HG03280 (cell line): Measurements from ENCODE around the gene HSPG2.
"Not testable (repeated sequence)": the region's sequence is repeated elsewhere in the genome, so short reads cannot be mapped to it uniquely, and the experiment has no call there.

Experiments used
- ATAC-seq: cut with Tn5 transposase; IDR thresholded peaks from one replicate; pipeline ENCODE4 v1.9.1; 2021; ENCODE audit warnings: mild to moderate bottlenecking, moderate library complexity; ENCODE audit not compliant: unreplicated experiment

HSPG2 gene

DNA sequence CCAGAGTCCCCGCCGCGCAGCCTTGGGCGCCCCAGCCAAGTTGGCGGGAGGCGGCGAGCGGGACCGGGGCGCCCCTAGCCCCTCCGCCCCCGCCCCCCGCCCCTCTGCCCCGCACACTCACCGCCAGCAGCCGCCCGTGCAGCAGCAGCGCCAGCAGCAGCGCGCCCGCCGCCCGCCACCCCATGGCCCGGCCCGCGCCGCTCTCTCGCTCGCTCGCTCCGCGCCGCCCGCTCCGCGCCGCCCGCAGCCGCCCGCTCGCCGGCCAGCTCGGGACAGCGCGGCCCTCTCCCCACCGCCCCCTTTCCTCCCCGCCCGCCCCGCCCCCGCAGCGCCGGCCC is at the start of gene HSPG2:
HSPG2 (minus strand) TSS at position 277 of the 338 bp plus-strand sequence; CDS start at position 184, 93 bp downstream.
- ATAC-seq, result no peak

DNA sequence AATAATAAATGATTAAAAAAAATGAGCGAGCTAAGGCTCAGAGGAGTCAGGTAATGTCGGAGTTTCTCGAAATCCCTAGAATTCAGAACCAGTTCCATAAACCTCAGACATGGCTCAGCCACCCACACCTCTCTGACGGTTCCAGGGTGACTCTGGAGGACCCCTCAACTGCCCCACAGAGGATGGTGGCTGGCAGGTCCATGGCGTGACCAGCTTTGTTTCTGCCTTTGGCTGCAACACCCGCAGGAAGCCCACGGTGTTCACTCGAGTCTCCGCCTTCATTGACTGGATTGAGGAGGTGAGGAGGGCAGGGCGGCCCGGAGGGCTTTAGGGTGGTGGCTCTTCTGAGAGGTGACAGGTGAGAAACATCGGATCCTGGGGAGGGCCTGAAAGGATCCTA is 49.3 kb upstream of the HSPG2 start:
- not testable (repeated sequence) for ATAC-seq

DNA sequence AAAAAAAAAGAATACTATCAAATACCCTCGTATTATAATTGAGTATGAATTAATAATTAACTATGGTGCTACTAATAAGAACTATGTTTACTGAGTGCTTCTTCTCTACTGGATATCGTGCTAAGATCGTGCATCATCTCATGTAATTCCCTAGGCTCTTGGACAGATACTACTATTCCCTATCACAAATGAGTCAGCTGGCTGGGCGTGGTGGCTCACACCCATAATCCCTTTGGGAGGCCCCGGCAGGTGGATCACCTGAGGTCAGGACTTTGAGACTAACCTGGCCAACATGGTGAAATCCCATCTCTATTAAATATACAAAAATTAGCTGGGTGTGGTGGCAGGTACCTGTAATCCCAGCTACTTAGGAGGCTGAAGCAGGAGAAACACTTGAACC is 48.8 kb upstream of the HSPG2 start:
- ATAC-seq, result not testable (repeated sequence)

DNA sequence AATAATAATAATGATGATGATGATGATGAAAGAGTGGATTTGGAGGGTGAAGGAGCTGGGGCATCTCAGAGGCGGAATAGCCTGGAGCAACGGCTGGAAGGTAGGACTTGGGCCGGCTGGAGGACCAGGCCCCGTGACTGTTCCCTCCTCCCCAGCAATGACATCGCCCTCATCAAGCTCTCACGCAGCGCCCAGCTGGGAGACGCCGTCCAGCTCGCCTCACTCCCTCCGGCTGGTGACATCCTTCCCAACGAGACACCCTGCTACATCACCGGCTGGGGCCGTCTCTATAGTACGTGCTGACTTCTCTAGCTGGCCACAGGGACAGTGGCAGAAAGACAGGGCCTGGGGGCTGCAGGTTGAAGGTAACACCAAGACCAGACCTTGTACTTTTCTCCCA is 46.4 kb upstream of the HSPG2 start:
- not testable (repeated sequence) for ATAC-seq

DNA sequence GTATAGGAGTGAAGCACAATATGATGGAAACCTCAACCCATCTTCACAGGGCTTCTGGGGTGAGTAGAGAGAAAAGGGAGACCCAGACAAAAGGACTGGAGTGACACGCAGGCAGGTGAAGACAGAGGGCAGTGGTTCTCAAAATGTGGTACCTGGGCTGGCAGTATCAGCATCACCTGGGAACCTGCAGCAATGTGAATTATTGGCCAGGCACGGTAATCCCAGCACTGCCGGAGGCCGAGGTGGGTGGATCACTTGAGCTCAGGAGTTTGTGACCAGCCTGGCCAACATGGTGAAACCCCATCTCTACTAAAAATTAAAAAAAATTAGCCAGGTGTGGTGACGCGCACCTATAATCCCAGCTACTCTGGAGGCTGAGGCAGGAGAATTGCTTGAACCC is 45.0 kb upstream of the HSPG2 start:
- ATAC-seq, result not testable (repeated sequence)

DNA sequence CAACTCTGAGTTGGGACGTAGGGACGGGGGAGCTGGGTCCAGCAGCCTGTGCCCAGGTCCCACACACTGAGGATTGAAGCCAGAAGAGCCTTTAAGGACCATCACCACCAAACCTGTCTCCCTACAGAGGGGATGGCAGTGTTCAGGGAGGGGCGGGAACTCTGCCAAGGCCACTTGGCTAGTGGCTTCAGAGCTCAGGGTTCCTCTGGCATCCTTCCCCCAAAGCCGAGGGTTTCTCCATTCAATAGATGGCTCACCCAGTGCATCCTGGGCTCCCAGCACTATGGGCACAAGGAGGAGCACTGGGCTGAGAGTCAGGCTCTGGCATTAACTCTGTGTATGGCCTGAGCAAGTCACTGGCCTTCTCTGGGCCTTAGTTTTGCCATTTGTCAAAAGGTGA is 44.1 kb upstream of the HSPG2 start:
- ATAC-seq, result not testable (repeated sequence)

DNA sequence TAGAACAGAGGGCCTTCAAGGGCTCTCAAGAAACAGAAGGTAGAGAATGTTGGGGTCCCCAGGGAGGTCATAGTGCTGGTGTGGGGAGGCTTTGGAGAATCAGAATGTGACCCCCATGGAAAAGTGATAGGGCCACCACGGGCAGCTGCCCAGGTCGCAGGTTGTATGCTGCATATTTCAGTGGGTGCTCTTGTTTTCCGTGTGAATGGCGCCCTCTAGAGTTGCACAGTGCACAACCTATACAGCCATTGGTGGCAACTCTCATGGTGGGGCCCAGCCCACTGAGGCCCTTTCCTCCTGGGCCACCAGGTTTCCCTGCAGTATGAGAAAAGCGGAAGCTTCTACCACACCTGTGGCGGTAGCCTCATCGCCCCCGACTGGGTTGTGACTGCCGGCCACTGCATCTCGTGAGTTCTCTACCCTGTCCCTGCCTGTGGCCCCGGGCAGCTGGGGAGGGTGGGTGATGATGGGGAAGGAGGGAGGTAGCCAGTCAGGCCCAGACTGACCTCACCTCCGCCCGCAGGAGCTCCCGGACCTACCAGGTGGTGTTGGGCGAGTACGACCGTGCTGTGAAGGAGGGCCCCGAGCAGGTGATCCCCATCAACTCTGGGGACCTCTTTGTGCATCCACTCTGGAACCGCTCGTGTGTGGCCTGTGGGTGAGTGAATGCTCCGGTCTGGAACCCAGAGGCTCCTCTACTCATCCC is 43.6 kb upstream of the HSPG2 start:
- not testable (repeated sequence) for ATAC-seq

DNA sequence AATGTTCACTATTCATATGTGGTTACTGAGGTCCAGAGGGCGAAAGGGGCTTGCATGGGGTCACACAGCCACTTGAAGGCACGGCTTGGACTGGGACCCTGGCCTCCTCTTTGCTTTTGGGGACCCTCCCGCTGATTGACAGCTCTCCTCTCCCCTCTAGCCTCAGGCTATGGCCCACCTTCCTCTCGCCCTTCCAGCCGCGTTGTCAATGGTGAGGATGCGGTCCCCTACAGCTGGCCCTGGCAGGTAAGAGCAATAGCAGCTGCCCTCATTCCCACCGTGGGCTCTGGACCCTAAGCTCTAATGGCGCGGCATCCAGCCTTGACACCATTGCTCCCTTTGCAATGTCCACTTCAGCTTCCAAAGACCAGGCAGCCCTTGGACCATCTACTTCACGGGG is 41.1 kb upstream of the HSPG2 start:
- ATAC-seq, result not testable (repeated sequence)

DNA sequence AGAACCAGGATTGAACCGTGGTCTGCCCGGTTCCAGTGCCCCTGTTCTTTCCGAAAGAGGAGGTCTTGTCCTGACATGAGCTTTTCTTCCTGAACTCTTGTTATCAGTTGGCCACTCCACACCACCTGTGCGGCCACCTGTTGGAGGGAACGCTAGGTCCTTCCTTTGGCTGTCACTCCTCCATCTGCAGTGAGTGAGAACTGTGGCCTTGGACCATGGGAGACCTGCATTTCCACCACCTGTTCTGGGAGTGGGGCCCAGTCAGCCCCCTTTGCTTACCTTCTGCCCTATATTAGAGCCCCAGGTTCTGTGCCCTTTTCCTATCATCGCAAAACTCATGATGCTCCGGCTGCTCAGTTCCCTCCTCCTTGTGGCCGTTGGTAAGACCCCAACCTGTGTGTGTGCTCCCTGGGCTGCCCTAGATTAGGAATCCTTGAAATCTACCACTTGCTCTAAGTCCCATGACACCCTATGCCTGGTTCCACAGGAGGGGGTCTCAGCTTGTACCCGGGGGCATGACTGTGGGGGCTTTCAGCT is 39.7 kb upstream of the HSPG2 start, which contains the start of gene CELA3B:
CELA3B (plus strand) TSS at position 320 of the 537 bp plus-strand sequence; CDS start at position 338, 18 bp downstream.
- ATAC-seq, result not testable (repeated sequence)

DNA sequence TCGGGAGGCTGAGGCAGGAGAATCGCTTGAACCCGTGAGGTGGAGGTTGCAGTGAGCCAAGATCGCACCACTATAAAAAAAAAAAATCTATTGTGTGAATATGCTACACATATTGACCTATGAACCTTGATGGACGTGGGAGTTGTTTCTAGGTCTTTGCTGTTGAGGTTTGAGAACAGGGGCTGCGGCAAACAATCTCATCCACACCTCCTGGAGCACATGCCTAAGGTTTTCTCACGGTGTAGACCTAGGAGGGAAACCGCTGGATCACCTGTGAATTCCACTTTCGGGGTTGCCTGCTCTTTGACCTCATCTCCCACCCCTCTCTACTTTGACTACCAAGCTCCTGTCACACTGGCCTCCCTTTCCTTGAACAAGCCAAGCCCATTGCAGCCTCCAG is 38.2 kb upstream of the HSPG2 start:
- ATAC-seq, result not testable (repeated sequence)

DNA sequence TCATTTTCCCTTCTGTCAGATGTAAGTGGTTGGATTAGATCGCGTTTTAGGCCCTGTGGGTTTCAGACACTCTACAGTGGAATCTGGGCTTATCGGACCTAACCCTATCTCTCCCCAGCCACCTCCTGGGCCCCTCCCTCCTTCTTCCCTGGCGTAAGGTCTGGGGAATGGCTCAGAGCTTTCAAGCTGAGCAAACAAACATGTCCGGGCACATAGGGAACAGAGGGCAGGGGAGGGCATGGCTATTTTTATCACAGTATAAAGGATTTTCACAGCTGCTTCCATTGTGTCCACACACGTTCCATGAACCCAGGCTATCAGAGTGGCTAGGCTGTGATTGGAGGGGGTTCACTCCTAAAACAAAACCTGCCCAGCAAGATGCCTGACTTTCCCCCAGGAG is 37.6 kb upstream of the HSPG2 start:
- ATAC-seq, result not testable (repeated sequence)

DNA sequence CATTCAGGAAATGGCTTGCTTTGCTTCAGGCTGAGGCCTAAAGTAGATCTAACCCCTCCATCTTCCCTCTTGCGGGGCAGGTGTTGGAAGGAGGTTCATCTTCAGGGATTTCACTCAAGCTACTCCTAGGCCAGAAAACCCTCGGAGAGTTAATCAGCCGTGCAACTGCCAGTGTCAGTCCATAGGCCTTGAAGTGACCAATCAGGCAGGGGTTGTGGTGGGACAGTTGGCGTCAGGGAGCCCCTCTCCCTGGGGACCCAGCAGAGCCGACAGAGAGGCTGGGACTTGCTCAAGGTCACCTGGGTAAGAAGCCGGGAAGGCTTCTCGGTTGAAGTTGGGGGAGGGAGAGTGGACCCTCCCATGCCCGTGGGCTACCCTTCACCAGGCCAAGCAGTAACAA is 36.8 kb upstream of the HSPG2 start:
- ATAC-seq, result not testable (repeated sequence)

DNA sequence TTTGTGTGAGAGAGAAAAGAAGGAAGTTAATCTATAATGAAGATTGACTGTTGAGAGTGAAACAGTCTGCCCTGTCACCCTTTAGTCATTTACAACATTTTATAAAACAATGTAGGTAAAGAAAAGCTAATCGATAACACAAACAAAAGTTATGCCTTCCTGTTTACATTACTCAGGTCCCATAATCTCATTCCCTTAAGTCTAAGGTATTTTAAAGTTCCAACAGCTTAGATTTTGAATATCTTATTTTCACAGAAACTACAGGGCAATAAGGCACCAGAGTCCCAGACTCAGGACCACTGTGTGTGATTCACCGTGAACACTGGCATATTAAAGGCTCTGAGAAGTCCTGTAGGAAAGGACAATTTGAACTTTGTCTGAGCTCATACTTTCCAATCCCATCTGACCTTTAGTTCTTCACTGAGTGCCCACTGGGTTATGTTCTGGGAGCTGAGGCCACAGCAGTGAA is 35.9 kb upstream of the HSPG2 start:
- ATAC-seq, result not testable (repeated sequence)

DNA sequence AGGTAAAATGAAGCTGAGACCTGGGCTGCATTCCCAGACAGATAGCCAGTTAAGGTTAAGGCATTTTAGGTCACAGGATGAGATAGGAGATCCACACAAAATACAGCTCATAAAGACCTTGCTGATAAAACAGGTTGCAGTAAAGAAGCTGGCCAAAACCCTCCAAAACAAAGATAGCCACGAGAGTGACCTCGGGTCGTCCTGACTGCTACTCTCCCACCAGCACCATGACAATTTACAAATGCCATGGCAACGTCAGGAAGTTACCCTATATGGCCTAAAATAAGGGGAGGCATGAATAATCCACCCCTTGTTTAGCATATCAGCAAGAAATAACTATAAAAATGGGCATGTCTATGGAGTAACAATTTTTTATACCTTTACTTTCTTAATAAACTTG is 33.4 kb upstream of the HSPG2 start:
- ATAC-seq, result not testable (repeated sequence)

DNA sequence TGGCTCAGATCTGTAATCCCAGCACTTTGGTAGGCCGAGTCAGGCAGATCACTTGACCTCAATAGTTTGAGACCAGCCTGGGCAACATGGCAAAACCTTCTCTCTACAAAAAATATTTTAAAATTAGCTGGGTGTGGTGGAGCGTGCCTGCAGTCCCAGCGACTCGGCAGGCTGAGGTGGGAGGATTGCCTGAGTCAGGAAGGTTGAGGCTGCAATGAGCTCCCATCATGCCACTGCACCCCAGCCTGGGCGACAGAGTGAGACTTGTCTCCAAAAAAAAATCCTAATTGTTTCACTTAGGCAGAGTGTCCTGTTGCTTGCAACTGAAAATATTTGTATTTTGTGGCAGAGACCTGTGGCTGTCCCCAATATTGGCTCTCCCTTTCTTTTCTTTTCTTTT is 32.0 kb upstream of the HSPG2 start:
- not testable (repeated sequence) for ATAC-seq

DNA sequence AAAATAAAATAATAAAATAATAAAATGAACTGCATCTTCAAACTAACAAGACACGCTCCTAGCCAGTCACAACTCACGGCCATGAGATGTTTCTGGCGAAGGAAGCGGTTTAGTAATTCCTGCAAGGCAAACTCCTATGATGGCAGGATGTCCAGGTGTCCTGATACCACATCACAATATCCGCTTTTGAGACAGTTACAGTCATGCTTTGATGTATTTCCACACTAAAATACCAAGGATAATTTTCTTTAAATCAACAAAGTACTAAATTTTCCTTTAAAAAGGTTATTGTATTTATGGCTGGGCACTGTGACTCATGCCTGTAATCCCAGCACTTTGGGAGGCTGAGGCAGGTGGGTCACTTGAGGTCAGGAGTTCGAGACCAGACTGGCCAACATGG is 30.1 kb upstream of the HSPG2 start:
- not testable (repeated sequence) for ATAC-seq

DNA sequence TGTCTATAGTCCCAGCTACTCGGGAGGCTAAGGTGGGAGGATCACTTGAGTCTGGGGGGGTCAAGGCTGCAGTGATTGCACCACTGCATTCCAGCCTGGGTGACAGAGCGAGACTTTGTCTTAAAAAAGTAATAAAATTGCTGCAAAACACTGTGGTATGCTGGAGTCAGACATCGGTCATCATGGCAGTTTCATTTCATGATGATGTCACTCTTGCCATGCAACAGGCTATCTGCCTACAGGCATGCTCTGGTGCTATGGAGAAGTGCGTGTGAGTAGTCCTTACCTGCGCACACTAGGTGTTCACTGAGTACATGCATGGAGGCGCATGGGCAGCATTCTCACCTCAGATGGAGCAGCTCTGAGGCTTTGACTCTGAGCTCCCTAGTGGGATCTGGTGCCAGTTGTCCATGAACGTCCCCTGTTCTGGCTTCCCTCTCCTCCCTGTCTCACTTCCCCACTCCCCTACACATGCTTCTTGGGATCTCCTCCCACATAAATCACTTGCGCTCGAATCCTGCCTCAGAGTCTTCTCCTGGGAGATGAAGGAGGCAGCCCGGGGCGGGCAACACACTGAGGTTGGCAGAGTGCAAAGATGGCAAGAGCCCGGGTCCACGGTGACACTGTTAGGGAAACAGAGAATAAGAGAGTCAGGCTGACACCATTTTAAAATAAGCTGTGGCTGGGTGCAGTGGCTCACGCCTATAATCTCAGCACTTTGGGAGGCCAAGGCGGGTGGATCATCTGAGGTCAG is 29.3 kb upstream of the HSPG2 start:
- no peak for ATAC-seq

DNA sequence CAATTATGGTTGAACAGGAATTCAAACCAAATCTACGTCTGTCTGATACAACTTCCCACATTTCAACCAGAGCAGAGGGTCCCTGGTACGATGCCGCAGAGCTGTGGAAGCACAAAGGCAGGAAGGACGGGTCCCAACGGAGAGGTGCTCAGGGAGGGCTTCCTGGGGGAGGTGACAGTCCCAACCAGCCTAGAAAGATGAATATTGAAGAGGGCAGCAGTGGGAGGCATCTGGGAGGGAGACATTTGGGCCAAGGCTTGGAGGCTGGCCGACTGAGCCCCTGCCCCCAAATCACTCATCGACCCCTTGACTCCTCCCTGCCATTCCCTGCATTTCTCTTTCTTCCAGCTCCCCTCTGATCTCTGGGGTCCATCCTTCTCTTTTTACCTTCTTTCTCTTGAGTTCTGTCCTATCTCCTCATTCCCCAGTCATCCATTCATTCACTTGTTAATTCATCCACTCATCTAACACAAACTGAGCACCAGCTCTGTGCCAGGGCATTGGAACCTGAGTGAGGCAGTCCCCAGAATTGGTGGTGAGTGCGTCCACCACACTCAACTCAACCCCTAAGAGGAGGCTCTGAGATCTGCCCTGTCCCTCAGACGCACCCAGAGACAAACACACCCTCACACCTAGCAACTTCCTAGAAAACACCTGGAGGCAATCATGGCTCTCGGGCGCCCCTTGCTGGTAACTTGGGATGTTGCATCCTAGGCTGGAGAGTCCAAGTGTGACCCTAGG is 26.5 kb upstream of the HSPG2 start:
- ATAC-seq, result no peak

DNA sequence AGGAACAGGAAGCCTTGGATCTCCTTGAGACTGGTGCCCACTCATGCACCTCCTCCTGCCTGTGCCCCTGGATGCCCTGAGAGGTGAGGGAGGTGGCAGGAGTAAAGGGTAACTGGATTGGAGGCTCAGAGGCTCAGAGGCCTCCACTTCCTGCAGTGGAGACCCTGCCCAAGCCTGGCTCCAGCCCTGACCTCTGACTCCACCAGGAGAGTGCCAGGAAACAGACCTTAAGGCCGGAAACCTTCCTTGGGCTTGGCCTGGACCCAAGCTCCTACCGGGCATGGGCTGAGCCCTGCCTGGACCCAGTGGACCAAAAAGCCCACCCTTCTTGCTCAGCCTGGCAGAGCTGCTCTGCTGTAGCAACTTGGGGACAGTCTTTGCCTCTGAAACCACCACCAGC is 24.7 kb upstream of the HSPG2 start:
- ATAC-seq, result no peak

DNA sequence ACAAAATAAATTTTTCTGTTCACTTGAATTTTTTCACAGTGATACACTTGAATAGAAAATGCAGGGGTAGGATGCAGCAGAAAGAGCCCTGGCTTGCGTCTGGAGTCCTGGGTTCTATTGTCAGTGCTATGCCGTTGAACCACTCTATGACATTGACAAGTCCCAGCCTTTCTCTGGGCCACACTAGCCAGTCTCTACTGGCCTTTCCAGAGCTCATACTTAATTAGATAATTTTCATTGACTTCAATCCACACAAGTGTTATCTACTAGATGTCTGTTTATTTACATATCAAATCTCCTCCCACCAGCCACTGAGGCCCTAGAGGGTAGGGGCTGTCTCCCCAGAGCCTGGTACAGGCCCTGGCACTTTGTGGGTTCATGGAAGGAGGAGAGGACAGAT is 24.2 kb upstream of the HSPG2 start:
- no peak for ATAC-seq
